GM18519 (cell line): ENCODE results near the gene NF2.

Experiments used
- ATAC-seq: cut with Tn5 transposase; IDR thresholded peaks from one replicate; pipeline ENCODE4 v1.9.1; 2021; ENCODE audit warnings: mild to moderate bottlenecking, moderate library complexity; ENCODE audit not compliant: unreplicated experiment, low FRiP score

The NF2 gene

DNA sequence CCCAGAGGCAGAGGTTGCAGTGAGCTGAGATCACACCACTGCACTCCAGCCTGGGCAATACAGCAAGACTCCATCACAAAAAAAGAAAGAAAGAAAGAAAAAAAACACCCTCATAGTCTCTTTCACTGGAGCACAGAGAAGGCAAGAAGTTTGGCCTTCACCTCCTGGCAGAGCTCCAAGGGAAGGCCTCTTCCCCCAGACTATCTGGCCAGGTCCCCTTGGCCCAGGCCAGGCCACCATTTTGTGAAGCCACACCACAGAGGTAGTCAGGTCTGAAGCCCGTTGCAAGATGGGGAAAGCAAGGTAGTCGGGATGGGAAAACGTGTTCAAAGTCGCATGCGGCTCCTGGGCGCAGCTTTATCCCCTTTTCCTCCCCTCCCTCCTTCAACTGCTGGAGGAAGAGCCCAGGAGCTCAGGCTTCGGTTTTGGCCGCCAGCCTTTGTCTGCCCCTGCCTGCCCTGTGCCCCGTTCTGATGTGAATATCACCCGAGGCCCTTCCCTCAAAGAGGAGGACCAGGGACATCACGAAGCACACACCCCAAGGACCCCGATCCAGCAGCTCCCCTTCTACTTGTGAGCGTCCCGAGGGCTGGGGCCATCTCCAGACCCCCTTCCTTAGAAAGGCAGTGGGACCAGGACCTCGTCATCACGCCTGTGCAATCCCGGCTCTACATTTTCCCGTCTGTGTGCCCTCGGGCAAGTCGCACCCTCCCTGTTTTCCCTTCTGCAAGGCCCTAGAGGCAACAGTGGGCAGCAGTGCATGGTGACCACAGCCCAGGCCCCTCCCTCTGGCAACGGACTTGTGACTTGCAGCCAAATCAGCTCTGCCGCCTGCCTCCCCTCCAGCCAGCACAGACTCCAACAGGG, 134.1 kb downstream of the NF2 start:
- no peak for ATAC-seq

DNA sequence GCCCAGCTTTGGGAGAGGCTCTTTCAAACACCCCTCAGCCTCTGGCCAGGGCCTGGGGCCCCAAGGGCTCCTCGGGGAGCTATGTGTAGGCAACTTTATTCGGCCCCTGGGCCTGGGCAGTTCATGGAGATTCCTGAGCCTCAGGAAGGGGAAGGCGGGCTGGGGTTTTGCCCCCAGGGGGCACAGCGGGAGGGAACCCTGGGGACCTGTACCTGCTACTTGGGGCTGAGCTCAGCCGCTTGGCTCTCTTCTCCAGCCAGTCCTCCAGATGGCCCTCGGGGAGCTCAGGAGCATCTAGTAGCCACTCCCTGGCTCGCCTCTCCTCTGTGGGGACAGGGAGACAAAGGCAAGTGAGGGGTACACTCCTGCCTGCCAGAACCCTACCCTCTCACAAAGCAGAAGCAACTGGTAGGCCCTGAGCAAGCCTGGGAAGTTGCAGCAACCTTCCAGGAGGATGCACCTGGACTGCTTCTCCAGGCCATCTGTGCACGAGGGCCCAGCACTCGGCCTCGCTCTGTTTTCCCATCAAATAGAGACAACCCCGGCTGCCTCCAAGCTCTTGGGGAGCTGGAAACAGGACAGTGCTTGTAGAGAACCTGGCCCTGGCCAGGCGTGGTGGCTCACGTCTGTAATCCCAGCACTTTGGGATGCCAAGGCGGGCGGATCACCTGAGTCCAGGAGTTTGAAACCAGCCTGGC, 134.8 kb downstream of the NF2 start:
- ATAC-seq, result no peak

GRCh38 chr22:29739346-29739875, 136.0 kb downstream of the NF2 start:
- ATAC-seq, result no peak

- ATAC-seq, result no peak
Observed at GRCh38 chr22:29740216-29740615, 136.8 kb downstream of the NF2 start.

DNA sequence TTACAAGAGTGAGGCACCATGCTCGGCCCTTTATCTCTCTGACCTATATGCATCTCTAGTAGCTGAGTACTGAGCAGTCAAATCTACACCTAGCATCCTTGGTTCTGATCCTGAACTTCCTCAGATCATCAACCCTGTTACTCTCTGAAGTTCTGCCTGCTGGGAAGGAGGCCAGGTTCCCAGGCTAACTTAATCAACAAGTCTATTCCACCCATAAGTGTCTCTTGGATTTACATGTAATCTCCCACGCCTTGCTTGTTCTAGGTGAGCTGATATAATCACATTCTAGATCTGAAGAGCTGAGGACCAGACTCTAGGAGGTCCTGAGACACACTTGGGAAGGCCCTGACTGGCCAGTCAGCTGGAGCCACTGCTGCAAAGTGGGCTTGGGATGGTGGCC, 138.5 kb downstream of the NF2 start:
- no peak for ATAC-seq

- ATAC-seq, result no peak
Observed at GRCh38 chr22:29742326-29742725, 138.9 kb downstream of the NF2 start.

DNA sequence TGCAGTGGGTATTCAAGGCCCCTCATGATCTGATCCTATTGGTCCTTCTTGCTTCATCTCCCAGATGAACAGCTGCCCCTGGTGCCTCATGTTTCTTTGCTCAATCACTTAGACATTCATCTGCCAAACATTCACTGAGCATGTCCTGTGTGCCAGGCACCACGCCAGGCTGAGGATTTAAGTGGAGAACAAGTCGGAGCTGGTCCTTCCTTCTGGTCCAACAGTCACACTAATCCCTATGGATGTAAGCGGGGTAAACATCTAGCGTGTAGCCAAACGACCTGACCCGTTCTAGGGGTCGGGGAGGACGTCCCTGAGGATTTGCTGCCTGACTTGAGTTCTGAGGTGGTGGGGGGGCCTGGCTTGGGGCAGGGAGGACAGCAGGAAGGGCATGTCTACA, 141.5 kb downstream of the NF2 start:
- ATAC-seq, result no peak

GRCh38 chr22:29747832-29748231, 144.4 kb downstream of the NF2 start:
- no peak for ATAC-seq
